ENCODE measurements around the gene FCN3.

- TF ChIP-seq POLR2A (IDR thresholded peaks at IDR 0.05) = no peak
- TF ChIP-seq, protein P1, sequence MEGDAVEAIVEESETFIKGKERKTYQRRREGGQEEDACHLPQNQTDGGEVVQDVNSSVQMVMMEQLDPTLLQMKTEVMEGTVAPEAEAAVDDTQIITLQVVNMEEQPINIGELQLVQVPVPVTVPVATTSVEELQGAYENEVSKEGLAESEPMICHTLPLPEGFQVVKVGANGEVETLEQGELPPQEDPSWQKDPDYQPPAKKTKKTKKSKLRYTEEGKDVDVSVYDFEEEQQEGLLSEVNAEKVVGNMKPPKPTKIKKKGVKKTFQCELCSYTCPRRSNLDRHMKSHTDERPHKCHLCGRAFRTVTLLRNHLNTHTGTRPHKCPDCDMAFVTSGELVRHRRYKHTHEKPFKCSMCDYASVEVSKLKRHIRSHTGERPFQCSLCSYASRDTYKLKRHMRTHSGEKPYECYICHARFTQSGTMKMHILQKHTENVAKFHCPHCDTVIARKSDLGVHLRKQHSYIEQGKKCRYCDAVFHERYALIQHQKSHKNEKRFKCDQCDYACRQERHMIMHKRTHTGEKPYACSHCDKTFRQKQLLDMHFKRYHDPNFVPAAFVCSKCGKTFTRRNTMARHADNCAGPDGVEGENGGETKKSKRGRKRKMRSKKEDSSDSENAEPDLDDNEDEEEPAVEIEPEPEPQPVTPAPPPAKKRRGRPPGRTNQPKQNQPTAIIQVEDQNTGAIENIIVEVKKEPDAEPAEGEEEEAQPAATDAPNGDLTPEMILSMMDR (IDR thresholded peaks at IDR 0.05 in 4 of 5, conservative IDR thresholded peaks at IDR 0.05 in 1 of 5) = no peak
Observed at GRCh38 chr1:27423709-27424108, 49.1 kb upstream of the FCN3 start.

All from gastrocnemius medialis (tissue), 4 donors.